HEK293 (cell line): ENCODE data around the gene RPTN.

Experiments
- SETDB1 ChIP-seq: IDR thresholded peaks from one replicate; pipeline ENCODE4 v1.6.1; 2017; ENCODE audit warnings: mild to moderate bottlenecking, low read length, moderate library complexity, mixed read lengths; ENCODE audit not compliant: insufficient read length
- ZNF133 ChIP-seq: fragments of 450-650 bp; formaldehyde crosslinking; IDR thresholded peaks from 2 replicates; pipeline ENCODE4 v1.5.1; 2016; ENCODE audit warnings: missing biosample characterization, missing genetic modification characterization
- ZNF274 ChIP-seq, 2 experiments: fragments of 200-500 bp in 1 of 2; fragments of 450-650 bp in 1 of 2; sonication (Bioruptor generic) in 1 of 2; formaldehyde crosslinking in 1 of 2; IDR thresholded peaks; 2 replicates each; pipeline versions ENCODE4 v1.5.1 to v1.6.1; 2014 to 2016; ENCODE audit warnings: borderline replicate concordance in 1 of 2, inconsistent platforms in 1 of 2, low read length in 1 of 2, missing biosample characterization in 1 of 2, missing genetic modification characterization in 1 of 2
- ZNF549 ChIP-seq: fragments of 450-650 bp; IDR thresholded peaks from 2 replicates; pipeline ENCODE4 v1.5.1; 2018; ENCODE audit warnings: missing biosample characterization, missing genetic modification characterization, mild to moderate bottlenecking, inconsistent platforms, moderate library complexity
- ZNF560 ChIP-seq: fragments of 450-650 bp; formaldehyde crosslinking; IDR thresholded peaks from 2 replicates; pipeline ENCODE4 v1.5.1; 2017; ENCODE audit warnings: missing biosample characterization, missing genetic modification characterization, borderline replicate concordance
- ZNF623 ChIP-seq: fragments of 450-650 bp; formaldehyde crosslinking; IDR thresholded peaks from 2 replicates; pipeline ENCODE4 v1.5.1; 2016; ENCODE audit warnings: missing biosample characterization, missing genetic modification characterization
- TF ChIP-seq, protein P1 (sequence below): fragments of 450-650 bp; formaldehyde crosslinking; IDR thresholded peaks from 2 replicates; pipeline ENCODE4 v1.5.1; 2016; ENCODE audit warnings: missing biosample characterization, missing genetic modification characterization

DNA sequence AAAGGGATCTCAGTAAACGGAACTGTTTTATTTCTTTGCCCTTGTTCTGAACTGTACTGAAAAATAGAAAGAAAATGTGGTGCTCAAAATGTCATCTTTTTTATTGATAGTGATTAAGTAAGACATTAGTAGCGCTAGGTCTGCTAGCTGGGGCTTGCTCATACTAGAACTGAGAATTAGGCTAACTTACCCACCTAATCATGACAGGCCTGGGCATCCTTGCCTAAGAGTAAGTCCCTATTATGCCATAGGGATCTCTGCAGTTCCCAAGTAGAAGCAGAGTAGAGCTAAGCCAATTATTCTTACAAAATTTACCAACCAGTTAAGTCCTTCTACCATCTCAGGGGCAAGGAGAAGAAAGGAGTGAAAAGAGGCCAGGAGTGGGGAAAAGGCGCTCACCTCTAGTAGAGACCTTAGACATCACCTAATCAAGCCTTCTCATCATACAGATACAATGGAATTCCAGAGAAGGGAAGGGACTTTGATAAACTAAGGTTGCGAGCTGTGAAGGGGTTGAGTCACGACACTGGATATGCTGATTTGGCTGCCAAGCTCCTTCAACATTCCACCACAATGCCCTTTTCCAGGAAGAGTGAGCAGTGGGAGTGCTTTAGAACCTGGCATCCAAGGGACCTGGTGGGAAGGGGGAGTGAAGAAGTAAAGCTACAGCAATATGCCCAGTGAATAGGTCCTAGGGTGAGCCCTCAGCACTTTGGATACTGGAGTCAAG is 27.7 kb upstream of the RPTN start:
- TF ChIP-seq ZNF133 (no peak), ZNF623 (no peak), ZNF274 (IDR thresholded peaks at IDR 0.05; ENCODE audit: low read length) (no peak), ZNF274 (tag by site-specific recombination; IDR thresholded peaks at IDR 0.05; ENCODE audit: borderline replicate concordance) (no peak), ZNF560 (tag by site-specific recombination) (no peak), SETDB1 (no peak), ZNF549 (no peak)
- TF ChIP-seq, protein P1, sequence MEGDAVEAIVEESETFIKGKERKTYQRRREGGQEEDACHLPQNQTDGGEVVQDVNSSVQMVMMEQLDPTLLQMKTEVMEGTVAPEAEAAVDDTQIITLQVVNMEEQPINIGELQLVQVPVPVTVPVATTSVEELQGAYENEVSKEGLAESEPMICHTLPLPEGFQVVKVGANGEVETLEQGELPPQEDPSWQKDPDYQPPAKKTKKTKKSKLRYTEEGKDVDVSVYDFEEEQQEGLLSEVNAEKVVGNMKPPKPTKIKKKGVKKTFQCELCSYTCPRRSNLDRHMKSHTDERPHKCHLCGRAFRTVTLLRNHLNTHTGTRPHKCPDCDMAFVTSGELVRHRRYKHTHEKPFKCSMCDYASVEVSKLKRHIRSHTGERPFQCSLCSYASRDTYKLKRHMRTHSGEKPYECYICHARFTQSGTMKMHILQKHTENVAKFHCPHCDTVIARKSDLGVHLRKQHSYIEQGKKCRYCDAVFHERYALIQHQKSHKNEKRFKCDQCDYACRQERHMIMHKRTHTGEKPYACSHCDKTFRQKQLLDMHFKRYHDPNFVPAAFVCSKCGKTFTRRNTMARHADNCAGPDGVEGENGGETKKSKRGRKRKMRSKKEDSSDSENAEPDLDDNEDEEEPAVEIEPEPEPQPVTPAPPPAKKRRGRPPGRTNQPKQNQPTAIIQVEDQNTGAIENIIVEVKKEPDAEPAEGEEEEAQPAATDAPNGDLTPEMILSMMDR (tag by site-specific recombination) = no peak
